Activated naive CD4-positive, alpha-beta T cell treated with Interleukin-2 at 50 U/mL for 16 hours (primary cell): ENCODE measurements around the gene MALAT1.

ENCODE experiments used
- DNase-seq: peaks from one replicate; pipeline ENCODE4 v3.0.0-alpha.2; 2020

MALAT1 gene

GRCh38 chr11:65479184-65480145 lies 19.4 kb upstream of the MALAT1 start:
- DNase-seq, result no peak

GRCh38 chr11:65482306-65482850 lies 16.5 kb upstream of the MALAT1 start:
- no peak for DNase-seq

DNA sequence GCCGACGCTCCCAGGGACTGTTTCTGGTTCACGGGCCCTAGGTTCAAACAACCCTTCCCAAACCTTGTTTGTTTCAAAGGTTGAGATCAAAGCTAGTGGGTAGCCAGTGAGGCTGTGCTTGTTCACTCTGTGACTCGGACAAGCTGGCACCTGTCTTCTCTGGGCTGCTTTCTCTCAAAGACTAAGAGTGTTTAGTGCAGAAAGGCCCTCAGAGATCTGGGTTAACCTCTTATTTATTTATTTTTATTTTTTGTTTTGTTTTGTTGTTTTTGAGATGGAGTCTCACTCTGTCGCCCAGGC lies 13.0 kb upstream of the MALAT1 start:
- no peak for DNase-seq

GRCh38 chr11:65486570-65487466 lies 12.0 kb upstream of the MALAT1 start:
- no peak for DNase-seq

DNA sequence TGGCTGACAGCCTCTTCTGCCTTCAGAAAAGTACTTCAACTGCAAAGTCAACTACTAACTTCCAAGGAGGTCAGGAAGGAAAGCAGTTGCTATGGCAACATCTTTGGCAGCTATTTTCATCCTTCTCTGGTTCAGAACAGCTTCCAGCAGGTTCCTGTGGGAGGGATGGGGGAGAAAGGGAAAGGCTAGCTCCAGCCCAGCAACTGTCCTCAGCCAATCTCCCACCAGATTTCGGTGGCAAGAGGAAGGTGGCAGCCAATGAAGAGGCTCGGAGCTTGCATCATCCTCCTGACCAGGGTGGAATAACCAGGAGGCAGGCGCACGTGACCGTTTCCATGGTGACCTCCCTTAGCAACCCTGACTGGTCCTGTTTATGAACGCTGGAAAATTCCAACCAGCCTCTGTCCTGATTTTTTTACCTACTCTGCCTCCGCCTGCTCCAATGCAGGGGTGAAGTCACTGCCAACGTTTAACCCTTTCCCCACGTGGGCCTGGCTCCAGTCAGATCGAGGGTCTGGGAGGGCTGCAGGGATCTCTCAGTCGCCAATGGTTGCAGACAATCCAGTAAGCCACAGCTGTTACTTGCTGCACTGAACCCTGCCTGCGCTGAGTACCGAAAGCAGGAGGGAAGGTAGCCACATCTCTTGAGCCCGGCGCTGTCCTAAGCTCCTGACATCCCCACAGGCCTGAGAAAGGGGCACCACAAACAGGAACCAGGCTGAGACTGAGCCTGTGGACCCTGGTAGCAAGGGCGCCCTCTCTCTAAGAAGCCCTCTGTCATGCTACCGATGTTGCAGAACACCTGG lies 11.2 kb upstream of the MALAT1 start:
- no peak for DNase-seq

GRCh38 chr11:65488273-65489034 lies 10.4 kb upstream of the MALAT1 start:
- DNase-seq, result no peak

DNA sequence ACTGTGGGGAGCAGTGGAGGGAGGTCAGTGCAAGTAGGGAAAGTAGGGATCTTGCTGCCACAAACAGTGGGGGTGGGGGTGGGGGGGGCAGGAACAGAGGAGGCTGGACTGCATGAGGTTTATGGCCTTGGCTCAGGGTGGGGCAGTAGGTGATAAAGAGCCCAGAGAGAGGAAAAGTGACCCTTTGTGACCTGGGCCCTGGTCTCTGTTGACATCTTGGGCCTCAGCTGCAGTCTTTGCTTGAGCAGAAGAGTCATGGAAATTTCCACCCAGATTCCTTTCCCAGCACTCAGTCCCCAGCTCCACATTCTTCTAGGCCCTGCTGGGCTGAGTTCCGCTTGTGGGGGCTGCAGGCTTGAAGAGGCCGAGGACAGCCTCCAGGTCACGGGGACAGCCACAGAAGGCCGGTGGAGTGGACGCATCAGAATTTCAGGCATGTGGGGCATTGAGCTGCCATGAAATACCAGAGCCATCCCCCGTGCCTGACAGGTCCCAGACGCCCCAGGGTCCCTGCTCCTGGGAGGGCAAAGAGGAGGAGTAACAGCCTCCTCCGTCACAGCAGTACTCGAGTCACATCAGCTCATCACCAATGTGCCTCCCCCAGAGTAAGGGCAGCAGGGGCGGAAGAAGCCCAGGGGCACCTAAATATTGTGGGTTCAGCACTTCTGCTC lies 9.7 kb upstream of the MALAT1 start:
- no peak for DNase-seq

GRCh38 chr11:65489706-65490320 lies 9.0 kb upstream of the MALAT1 start:
- no peak for DNase-seq

- DNase-seq, result no peak
These were observed 7.7 kb upstream of the MALAT1 start for GRCh38 chr11:65491163-65491465.

DNA sequence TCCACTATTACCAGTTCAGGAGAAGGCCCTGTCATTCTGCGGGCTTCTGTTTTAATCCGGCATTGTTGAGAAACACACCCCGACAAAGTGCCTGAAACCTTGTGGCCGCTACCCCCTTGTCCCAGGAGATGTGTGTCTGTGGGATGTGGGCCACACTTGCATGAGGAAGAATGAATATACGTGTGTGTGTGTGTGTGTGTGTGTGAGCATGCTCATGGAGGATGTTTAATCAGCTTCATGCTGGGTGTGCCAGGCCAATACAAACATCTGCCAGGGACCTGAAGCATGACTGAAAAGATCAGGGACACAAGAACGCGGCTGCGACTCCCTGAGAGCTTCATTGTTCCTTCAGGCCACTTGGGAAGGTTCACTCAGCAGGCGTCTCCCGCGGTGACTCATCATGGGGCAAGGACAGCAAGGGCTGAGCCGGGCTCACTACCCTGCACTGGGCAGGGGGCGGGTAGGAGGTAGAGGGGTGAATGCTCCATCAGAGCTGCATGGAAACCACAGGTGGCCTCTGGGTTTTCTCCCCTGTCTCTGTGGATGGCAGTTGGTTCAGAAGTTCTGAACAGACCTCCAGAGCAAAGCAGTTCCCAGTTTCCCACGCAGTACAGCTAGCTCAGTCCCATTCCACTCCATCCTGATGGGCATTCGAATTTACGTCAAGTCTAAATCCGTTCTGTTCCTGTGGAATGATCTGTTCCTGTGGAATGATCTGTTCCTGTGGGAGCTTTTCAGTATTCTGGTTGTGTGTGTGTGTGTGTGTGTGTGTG lies 7.0 kb upstream of the MALAT1 start:
- DNase-seq, result no peak

GRCh38 chr11:65492387-65492636 lies 6.5 kb upstream of the MALAT1 start:
- DNase-seq, result no peak

DNA sequence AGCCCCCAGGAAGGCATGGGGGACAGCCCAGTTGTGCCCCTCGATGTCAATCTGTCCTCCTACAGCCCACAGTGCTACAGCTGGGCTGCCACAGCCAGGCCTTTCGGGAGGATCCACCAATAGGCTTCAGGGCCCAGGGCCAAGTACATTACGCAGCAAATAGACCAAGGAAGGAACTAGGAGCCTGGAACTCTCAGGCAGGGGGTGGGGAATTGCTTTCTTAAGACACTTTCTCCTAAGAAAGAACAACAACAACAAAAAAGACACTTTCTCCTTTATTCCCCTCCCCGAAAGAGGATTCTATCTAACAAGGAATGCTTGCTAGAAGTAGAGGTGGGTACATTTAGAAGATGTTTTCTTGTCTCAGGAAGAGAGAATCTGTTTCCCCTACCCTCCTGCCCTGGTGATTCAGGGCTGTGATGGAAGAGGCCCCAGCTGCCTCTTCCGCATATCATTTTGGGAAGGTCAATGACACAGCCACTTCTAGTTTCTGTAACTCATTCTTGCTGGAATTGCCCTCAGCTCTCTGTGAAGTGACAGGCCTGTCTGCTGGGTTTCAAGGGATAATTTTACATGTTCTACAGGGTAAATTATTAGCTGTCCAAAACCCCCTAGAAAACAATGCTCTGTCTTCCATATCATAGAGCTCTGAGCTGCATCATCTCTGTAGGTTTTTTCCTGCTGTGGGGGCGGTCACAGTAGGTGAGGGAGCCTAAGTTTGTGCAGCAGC lies 6.0 kb upstream of the MALAT1 start:
- no peak for DNase-seq

DNA sequence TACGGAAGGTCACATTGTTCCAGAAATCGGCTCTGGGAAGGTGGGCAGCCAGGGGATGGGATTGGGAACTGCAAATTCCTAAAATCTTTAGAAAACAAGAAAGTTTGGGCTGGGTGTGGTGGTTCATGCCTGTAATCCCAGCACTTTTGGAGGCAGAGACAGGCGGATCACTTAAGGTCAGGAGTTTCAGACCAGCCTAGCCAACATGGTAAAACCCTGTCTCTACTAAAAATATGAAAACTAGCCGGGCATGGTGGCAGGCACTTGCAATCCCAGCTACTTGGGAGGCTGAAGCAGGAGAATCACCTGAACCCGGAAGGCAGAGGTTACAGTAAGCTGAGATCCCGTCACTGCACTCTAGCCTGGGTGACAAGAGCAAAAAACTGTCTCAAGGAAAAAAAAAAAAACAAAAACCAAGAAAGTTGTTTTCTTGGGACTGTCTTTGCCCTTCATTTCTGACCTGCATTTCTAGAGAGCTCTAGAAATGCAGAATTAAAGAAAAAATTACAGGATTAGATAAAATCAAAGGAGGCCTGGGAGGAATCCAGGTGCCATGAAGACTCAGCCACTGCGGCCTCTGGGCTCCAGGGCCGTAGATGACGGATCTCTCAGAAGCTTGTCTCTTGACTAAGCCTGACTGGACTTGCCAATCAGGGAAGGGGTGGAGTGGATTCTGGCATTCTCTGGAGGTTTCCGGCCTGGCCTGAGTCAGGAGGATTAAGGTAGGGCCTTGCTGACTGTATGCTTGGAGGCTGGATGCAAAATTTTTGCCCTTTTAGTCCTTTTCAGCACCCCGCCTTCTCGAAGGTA lies 5.3 kb upstream of the MALAT1 start:
- DNase-seq, result no peak

DNA sequence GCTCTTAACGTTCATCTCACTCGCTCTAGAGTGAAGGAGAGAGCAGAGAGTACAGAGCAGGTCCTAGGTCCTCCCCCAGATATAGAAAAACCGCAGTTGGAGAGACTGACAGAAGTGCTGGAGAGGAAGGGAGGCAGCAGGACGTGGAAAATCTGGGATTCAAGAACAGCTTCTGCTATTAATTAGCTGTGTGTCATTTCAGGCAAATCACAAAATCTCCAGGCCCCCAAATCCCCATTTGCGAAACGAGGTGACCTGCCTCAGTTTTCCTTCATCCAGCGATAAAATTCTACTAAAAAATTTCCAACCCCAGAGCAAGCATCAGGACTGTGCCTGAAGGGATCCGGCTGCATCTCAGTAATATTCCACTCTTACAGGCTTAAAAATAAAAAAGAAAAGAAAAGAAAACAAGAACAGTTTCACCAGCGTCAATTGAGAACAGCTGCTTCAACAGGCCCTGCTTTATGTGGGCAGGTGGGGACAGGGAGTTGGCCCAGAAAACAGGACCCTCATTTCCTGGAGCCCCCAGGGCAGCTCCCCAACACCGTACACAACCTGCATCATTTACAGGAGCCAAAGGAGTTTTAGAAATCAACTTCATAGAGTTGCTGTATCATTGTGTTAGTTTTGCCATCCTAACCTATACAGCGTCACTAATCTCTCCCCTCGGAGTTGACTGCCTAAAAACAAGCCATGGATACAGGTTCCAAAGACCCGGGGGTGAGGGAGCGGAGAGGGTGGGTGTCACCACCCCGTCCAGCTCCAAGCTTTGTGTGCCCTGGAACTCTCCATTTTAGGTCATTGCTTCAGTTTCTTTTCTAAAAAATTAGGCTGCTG lies 2.3 kb upstream of the MALAT1 start:
- no peak for DNase-seq

- peak; percentile 98 for DNase-seq
These were observed 1.5 kb upstream of the MALAT1 start for GRCh38 chr11:65497141-65498041.

- peak; percentile 65 for DNase-seq
These were observed 661 bp upstream of the MALAT1 start for GRCh38 chr11:65498042-65498726.

- no peak for DNase-seq
These were observed 193 bp upstream of the MALAT1 start for GRCh38 chr11:65498727-65498976.
